GM13976 (cell line): ENCODE data around the gene RAD18.

ENCODE experiments used
- DNase-seq: peaks from one replicate; pipeline ENCODE4 v3.0.0; 2012; ENCODE audit warnings: low spot score
- in situ Hi-C: fragments of 300-500 bp; cut with MboI; formaldehyde crosslinking; loops from one replicate; pipeline ENCODE4 v1.12.0; 2022; ENCODE audit warnings: low sequenced_read_pairs, mixed read lengths, inconsistent platforms; ENCODE audit not compliant: unreplicated experiment
- TF ChIP-seq, protein P1 (sequence below): IDR thresholded peaks from 2 replicates; pipeline ENCODE4 v1.5.1; 2012; ENCODE audit warnings: borderline replicate concordance, mild to moderate bottlenecking; ENCODE audit not compliant: insufficient read depth; ENCODE audit errors: extremely low read depth, missing control alignments, control extremely low read depth

RAD18 gene

DNA sequence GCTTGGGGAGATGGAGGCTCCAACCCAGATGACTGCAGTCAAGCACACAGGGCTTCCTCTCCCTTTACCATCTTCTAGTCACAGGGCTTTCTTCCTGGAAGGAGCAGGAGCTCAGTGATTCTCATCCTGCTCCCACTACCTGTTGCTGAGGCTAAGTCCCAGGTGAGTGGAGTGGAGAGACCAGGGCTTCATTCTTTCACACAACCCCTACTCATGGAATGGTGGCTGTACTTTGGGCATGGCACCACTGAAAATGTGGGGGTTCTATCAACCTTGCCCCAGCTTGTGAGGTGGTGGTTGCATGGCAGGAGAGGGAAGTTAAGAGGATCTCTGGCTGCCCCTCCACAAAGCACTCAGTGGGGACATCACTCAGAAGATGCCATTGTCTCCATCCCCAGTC, 36.8 kb upstream of the RAD18 start:
- DNase-seq, result no peak
- in situ Hi-C loops, result no loop called here
- TF ChIP-seq, protein P1, sequence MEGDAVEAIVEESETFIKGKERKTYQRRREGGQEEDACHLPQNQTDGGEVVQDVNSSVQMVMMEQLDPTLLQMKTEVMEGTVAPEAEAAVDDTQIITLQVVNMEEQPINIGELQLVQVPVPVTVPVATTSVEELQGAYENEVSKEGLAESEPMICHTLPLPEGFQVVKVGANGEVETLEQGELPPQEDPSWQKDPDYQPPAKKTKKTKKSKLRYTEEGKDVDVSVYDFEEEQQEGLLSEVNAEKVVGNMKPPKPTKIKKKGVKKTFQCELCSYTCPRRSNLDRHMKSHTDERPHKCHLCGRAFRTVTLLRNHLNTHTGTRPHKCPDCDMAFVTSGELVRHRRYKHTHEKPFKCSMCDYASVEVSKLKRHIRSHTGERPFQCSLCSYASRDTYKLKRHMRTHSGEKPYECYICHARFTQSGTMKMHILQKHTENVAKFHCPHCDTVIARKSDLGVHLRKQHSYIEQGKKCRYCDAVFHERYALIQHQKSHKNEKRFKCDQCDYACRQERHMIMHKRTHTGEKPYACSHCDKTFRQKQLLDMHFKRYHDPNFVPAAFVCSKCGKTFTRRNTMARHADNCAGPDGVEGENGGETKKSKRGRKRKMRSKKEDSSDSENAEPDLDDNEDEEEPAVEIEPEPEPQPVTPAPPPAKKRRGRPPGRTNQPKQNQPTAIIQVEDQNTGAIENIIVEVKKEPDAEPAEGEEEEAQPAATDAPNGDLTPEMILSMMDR, result no peak

DNA sequence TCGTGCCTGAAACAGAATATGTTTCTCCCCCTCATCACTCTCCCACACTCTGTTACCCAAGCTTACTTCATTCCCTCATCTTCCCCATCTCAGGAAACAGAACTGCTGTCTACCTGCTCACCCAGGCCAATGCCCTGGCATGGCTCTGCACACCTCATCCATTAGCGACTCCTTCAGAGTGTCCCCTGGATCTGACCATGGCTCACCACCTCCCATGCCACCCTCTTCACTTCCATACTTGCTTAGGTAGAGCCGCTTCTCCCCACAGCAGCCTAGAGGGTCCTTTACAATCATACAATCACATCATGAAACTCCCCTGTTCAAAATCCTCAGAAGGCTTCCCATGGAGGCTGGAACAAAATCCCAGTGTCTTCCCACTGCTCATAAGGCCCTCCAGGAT, 33.9 kb upstream of the RAD18 start:
- in situ Hi-C loops, result no loop called here
- TF ChIP-seq, protein P1, result no peak

DNA sequence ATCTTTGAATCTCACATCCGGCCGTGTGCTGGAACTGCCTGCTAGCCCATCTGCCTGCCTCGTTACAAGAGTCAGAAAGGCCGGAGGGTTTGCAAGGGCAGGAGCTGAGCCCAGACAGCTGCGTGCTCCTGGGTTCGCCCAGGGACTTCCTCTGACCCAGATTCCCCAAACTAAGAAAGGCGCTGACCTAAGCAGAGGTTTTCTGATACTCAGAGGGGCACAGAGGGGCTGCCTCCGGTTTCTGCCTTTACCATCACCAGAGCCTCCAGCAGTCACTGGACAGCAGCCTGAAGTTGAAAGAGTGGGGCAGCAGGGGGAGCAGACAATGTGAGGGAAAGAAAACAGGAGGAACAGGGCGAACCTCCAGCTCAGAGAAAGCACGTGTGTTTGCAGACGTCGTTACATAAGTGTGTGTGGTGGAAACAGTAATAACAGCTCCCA, 33.4 kb upstream of the RAD18 start:
- in situ Hi-C loops, result no loop called here
- DNase-seq, result no peak
- TF ChIP-seq, protein P1, result no peak

More for the DNA sequence above, 33.9 kb upstream of the RAD18 start:
- no peak for DNase-seq

DNA sequence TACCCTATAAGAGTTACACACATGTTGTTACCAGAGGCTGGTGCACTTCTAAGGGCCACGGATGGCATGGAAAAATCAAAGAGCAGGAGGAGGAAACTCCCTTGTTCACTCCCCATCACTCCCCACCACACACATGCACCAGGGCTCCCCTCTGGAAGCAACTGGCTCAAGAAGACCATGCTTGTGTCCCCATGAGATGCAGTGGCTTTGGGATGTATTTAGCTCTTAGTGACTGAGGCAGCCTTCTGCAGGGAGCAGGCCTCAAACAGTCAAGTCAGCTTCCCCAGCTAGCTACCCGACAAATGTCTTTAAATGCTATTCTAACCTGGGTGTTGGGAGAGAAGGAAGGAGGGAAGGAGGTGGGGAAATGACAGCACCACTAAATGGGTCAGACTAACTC, 32.9 kb upstream of the RAD18 start:
- DNase-seq, result no peak
- in situ Hi-C loops, result no loop called here
- TF ChIP-seq, protein P1, result no peak

DNA sequence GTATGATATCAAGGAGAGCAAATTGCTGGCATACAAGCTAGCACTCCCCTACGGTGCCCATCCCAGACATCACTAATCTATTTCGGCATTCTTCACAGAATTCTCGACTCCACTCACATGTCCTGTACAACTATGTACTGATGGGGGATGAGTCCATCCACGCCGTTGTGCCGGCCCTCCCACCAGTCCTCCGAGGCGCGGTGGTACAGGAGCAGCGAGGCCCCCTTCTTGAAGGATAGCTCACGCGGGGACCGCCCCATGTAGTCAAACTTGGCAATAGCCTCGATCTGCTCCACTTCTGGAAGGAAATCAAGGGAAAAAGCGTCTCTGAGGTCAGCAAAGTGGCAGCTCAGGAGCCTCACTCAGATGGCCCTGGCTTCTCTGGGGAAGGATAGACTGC, 31.0 kb upstream of the RAD18 start:
- no peak for DNase-seq
- TF ChIP-seq, protein P1, result no peak
- in situ Hi-C loops, result no loop called here

DNA sequence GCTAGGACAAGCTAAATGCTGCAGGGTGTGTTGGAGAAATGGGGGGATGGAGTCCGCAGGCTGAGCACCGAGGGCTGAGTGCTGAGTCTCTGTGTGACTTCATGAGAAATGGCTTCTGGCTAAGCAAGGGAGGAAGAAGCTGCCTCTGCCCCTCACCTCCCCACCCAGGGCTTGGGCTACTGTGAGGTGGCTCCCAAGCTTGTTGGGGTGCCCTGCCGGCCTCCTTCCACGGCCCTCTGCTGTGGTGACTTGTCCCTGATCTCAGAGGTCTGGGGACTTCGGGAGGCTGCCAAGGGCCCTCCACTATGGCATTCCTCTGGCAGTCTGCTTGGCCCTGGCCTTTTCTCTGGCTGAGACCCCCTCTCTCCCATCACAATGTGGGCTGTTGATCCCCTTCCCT, 30.1 kb upstream of the RAD18 start:
- in situ Hi-C loops, result no loop called here
- TF ChIP-seq, protein P1, result no peak
- no peak for DNase-seq

DNA sequence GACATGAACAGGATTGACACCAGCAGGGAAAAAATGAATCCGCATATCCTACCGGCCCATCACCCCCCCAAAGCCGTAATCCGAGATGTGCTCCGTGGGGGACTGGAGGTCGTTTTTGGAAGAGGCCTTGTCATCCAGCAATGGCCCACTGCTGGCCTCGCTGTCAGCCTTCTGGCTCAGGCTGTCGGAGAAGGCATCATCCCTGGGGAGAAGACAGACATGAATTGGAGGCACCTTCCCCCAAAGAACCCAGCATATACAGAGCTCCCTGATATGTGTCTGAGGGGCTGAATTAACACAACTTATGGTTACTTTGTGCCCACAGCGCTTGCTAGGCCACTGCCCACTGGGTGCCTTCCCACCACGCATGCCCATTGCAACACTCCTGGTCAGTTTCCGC, 29.6 kb upstream of the RAD18 start:
- no peak for DNase-seq
- TF ChIP-seq, protein P1, result no peak
- in situ Hi-C loops, result no loop called here
